NCI-H2227 treated with DMSO at 0.1 percent for 48 hours (cell line): ENCODE data around the gene NKAIN4.
"Not testable (repeated sequence)": the region's sequence is repeated elsewhere in the genome, so short reads cannot be mapped to it uniquely, and the experiment has no call there.

Experiments used
- DNase-seq: peaks from one replicate; lab custom pipeline; 2025; lab: John Stamatoyannopoulos, UW

NKAIN4 gene

GRCh38 chr20:63235399-63235983 lies 18.8 kb downstream of the NKAIN4 start, which contains the start of gene BIRC7:
TSS of gene BIRC7 (plus strand) at chr20:63235905. CDS start at chr20:63236097, 192 bp downstream.
- no peak for DNase-seq

DNA sequence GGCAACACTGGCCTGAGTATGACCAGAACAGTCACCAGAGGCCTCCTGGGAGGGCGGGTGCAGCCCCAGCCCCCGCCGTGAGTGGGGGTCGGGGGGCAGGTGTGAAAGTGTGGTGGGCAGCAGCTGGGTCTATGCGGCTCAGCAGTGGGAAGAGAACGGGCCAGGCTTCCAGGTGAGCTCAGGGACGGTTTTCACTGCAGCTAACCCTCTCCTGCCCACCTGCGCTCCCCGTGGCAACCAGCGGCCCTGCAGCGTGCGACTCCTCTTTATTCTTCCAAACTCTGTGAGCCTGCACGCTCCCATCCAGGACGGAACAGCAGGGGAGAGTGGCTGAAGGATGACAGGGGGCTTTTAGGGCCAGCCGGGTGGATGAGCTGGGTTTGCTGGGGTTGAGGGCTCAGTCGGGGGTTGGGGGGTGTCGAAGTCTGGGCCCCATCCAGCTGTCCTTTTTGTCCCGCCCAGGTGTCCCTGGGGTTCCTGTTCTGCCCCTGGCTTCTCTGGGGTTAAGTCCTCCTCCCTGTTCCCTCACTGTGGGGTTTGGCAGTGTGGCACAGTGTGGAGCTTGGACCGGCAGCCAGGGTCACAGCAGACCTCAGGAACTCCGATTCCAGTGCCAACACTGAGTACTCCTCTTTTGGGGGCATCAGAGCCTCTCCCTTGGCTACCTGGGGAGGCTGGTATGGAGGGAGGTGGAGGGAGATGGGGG lies 19.4 kb downstream of the NKAIN4 start:
- peak; percentile 3 for DNase-seq

DNA sequence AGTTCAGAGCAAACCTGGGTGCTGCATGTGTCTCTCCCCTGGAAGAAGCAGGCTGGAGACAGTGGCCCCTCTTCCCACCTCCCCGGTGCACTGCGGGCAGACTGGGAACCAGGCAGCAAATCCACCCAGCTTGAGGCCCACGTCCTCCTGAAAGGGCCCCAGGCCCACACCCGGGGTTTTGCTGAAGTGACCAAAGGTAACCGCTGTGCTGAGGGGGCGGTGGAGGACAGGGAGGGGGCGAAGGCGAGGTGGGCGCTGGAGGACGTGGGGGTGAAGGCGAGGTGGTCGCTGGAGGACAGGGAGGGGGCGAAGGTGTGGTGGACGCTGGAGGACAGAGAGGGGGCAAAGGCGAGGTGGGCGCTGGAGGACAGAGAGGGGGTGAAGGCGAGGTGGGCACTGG lies 20.3 kb downstream of the NKAIN4 start:
- DNase-seq = no peak

GRCh38 chr20:63233061-63233344 lies 21.3 kb downstream of the NKAIN4 start:
- no peak for DNase-seq

DNA sequence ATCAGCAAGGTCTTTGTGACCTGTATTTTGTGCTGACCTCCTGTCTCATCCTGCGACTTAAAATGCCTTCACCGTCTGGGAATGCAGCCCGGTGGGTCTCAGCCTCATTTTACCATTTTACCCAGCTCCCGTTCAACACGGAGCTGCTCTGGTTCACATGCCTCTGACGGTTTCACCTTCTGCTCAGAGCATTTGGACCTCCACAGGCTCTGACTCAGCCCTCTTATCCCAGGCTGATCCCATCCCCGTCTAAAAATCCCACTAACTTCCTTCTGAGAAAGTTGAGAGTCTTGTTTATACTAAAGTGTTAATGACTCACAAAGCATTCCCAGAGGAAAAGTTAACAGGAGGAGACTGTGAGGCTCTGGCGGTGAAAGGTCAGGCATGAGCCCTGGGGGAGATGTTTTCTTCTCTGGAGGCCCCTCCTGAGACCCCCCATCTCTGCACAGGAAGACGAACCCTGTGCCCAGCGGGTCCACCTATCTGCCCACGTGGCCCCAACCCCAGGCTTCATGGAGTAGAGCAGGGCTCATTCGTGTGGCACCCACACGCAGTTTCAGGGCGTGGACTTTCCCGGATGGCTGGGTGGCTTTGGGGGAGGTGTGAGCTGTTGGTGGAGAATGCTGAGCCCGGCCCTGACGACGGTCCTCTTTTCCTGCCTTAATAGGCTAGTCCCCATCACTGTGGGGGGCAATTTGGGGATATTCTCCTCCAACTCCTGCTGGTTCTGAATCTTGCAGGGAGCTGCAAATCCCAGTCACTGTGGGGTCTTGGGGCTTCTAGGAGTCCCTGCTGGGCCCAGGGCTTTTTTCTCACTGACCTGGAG lies 21.8 kb downstream of the NKAIN4 start:
- no peak for DNase-seq

- peak; percentile 12 for DNase-seq
These were observed 23.4 kb downstream of the NKAIN4 start for GRCh38 chr20:63230800-63231268.

DNA sequence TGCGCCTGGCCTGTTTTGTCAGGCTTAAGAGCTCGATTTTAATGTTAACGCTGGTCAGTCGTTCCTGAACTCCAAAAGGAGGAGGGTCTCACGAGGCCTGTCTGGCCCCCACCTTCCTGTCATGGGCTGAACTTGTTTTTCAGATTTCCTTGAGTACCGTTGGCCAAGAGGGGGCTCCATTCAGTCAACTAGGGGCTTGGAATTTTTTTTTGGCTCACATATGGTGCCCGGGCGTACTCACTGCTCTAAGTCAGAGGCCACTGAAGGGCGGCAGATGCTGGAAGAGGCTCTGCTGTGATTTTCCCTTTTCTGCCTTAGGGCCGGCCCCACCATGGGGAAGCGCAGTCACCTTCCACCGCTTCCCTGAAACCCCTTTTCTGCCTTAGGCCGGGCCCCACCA lies 25.5 kb downstream of the NKAIN4 start:
- no peak for DNase-seq

DNA sequence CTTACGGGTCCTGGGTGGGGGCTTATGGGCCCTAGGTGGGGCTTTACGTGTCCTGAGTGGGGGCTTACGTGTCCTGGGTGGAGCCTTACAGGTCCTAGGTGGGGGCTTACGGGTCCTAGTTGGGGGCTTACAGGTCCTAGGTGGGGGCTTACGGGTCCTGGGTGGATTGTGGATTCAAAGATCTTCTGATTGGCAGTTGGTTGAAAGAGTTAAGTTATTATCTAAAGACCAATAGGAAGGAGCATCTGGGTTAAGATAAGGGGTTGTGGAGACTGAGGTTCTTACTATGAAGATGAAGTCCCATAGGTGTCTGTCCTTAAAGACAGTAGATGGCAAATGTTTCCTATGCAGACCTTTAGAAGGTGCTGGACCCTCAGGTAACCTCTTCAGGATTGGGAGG lies 27.0 kb downstream of the NKAIN4 start:
- DNase-seq = no peak

GRCh38 chr20:63226042-63226943 lies 28.0 kb downstream of the NKAIN4 start:
- no peak for DNase-seq

GRCh38 chr20:63225082-63225454 lies 29.2 kb downstream of the NKAIN4 start:
- DNase-seq = peak; percentile 50

GRCh38 chr20:63224412-63225081 lies 29.7 kb downstream of the NKAIN4 start:
- peak; percentile 55 for DNase-seq

- no peak for DNase-seq
These were observed 30.4 kb downstream of the NKAIN4 start for GRCh38 chr20:63223826-63224207.

DNA sequence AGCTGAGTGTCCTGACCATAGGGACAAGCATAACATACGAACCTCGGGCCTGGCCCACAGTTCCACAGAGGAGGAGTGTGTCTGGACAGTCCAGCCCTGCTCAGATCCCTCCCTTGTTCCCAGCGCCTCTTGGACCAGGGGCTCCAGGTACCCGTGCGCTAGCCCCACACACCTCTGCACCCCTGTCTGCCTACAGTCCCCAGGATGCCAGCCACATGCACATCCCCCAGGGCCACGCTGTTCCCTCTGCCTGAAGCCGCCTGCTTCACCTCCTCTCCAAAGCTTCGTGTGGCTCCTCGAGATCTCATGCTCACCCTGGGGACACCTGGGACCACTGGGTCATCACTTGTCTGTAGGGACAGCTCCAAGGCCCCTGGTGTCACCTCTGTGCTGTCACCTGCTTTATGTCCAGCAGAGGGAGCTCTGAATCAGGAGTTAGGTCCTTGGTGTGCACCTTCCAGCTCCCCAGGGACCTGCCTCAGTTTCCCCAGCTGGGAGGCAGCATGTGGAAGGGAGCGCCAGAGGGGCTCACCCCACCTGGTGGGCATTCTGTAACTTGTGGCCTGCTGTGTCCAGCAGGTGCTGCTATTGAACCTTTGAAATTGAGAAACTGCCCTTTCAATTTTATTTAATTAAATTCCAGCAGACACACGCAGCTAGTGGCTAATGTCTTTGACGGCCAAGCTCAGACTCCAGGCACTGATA lies 31.0 kb downstream of the NKAIN4 start:
- peak; percentile 2 for DNase-seq

GRCh38 chr20:63222541-63222940 lies 31.7 kb downstream of the NKAIN4 start:
- no peak for DNase-seq

DNA sequence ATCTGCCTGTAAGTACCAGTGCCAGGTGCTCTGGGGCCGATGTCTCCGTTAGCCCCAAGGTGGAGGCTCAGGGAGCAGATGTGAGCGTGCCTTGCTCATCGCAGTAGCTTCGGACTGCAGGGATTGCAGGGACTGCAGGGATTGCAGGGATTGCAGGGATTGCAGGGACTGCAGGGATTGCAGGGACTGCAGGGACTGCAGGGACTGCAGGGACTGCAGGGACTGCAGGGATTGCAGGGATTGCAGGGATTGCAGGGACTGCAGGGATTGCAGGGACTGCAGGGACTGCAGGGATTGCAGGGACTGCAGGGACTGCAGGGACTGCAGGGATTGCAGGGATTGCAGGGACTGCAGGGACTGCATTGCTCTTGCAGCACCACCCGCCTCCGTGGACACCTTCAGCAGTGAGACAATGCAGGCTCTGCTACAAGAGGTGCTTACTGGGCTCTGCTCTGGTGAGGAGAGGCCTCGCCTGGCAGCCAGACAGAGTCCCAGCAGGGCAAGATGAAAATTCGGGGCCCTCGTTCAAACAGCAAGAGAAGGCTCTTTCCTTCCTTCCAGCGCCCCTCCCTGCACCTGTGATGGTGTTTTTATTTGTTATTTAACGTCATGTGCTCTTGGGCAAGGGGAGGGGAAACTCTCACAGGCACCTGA lies 32.7 kb downstream of the NKAIN4 start:
- DNase-seq = not testable (repeated sequence)

- no peak for DNase-seq
These were observed 33.4 kb downstream of the NKAIN4 start for GRCh38 chr20:63220696-63221399.

DNA sequence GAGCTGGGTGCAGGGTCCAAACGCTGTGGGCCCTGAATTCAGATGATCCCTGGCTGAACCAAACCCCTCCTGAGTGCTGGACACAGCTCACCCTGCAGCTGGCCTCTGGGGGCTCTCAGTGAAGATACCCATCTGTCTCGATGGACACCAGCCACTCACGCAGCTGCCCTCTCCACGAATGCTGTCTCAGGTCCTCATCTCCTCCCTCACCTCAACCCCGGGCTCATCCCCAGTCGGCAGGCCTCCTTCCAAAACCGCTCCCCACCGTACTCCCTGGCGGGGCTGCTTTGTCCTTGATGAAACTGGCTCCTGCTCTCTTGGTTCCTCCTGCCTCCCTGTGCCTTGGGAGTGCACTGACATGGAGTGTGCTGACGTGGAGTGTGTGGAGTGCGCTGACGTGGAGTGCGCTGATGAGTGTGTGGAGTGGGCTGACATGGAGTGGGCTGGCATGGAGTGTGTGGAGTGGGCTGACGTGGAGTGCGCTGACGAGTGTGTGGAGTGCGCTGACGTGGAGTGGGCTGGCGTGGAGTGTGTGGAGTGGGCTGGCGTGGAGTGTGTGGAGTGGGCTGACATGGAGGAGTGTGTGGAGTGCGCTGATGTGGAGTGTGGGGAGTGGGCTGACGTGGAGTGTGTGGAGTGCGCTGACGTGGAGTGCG lies 34.3 kb downstream of the NKAIN4 start:
- DNase-seq = no peak

DNA sequence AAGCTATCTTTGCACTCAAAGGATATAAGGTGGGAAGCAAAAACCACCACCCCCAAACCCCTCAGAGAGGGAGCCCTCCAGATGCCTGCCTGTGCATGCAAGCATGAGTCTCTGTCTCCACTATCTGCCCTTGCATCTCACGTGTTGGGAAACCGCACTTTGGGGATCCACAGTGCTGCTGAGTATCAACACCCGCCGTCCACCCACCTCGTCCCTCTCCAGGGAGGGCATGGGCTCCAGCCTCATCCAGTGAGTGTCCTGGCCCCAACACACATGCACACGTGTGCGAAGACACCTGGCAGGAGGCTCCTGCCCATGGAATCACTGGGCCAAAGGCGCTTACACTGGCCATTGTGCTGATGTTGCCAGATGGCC lies 34.8 kb downstream of the NKAIN4 start:
- no peak for DNase-seq
